ENCODE measurements around the gene GSC2.
A peak's percentile ranks its signal among the peaks of the same experiment; 100 is the strongest.

GSC2 gene

DNA sequence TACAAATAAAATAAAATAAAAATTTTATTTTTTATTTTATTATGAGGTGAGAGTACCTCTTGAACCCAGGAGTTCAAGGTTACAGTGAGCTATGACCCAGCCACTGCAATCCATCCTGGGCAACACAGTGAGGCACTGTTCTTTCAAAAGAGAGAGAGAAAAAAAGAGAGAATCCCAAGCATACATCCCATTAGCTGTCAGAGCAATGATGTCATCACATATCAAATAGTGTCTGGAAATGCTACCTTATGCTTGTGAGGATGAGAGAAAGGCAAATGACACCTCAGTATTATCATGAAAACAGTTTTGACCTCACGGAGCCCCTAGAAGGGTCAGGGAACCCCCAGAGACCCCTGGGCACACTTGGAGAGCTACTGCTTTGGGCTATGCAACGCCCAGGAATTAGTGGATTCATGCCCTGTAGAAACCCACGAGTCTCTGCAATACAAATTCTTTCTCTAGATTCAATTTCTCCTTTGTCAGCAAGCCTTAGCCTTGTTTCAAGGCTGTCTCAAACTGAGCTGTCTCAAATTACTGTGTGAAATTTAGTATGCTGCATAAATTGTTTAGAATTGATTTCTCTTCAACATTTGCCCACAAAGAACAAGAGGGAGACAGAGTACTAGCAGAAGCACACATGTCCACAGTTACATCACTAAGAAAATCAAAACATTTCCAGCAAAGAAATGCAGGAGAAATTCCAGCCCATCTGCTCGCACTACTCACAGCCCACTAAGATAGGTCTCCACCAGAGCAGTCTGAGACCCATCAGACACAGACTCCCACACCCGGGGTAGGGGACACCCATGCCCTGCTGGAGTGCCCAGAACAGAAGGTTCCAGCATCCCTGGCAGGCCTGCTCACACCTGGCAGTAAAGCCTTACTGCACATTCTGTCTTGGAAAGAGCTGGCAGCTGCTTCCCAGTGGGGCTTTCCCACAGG lies 45.9 kb downstream of the GSC2 start:
- peak in 7 of 58 donors; percentile 19 to 48 (median 29) for DNase-seq

DNA sequence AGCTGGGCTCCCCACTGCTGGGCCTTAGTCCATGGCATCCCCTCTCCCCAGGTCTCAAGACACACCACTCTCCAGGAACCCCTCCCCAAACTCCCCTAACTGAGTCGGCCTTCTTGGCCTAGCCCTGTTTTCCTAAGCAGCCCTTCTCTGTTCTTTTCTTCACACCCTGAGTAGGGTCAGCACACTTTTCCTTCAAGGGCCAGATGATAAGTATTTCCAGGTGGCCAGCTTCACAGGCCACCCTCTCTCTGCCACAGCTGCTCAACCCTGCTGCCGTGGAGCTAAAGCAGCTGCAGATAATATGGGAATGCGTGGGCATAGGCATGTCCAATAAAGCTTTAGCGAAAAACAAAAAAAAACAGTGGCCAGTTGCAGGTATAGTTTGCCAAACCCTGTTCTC lies 51.9 kb downstream of the GSC2 start:
- no peak for DNase-seq

- no peak for DNase-seq
Observed at GRCh38 chr22:19097518-19097917, 52.6 kb downstream of the GSC2 start.

Data from anterior cingulate cortex (tissue), 58 donors.